Right lobe of liver (tissue), 4 donors: Measurements from ENCODE around the gene PDGFA.

Source experiments
- POLR2A ChIP-seq: fragments of 450-650 bp; IDR thresholded peaks from one replicate; pipeline ENCODE4 v1.6.1; 2017; ENCODE audit warnings: antibody characterized with exemption, mild to moderate bottlenecking
- TF ChIP-seq, protein P1 (sequence below), 4 donors: fragments of 200-600 bp in 3 of 4; fragments of 450-650 bp in 1 of 4; IDR thresholded peaks; one replicate each; pipeline versions ENCODE4 v1.5.1 to v1.8.0; 2016 to 2022; ENCODE audit warnings: antibody characterized with exemption in 4 of 4, mild to moderate bottlenecking in 2 of 4
- donor health status: DM: no; HTN: no; CAD: no.
- donor health status: DM: no; HTN: no; CAD: no.
- donor health status: DM: no; HTN: yes; CAD: no.

DNA sequence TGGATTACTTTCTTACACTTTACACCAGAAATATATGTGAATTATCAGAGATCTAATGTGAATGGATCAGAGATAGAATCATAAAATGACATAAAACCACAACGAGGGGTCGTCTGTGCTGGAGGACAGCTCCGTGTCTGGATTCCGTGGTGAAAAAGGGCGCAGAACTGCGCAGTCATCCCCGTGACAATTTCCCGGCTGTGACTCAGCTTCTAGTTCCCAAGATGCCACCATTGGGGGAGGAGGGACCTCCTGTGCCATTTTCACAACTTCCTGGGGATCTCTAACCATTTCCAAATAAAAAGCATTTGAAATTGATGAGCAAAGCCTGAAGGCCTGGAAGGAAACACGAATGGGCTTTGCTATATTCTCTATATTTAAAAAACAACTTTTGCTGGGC is 72.1 kb downstream of the PDGFA start:
- TF ChIP-seq, protein P1, sequence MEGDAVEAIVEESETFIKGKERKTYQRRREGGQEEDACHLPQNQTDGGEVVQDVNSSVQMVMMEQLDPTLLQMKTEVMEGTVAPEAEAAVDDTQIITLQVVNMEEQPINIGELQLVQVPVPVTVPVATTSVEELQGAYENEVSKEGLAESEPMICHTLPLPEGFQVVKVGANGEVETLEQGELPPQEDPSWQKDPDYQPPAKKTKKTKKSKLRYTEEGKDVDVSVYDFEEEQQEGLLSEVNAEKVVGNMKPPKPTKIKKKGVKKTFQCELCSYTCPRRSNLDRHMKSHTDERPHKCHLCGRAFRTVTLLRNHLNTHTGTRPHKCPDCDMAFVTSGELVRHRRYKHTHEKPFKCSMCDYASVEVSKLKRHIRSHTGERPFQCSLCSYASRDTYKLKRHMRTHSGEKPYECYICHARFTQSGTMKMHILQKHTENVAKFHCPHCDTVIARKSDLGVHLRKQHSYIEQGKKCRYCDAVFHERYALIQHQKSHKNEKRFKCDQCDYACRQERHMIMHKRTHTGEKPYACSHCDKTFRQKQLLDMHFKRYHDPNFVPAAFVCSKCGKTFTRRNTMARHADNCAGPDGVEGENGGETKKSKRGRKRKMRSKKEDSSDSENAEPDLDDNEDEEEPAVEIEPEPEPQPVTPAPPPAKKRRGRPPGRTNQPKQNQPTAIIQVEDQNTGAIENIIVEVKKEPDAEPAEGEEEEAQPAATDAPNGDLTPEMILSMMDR (IDR thresholded peaks at IDR 0.05): no peak
- TF ChIP-seq POLR2A: no peak
